MCF 10A (cell line): ENCODE results near the gene DOC2B. TPM values are rescaled to one million over a fixed set of nuclear protein-coding genes. Genes with fewer than 3 reads are reported as not detected.
"Not testable (repeated sequence)": the region's sequence is repeated elsewhere in the genome, so short reads cannot be mapped to it uniquely, and the experiment has no call there.

Source experiments
- BruUV-seq: library from RNA; stranded (reverse); fragments of 400-500 nt; replicated peaks from 2 replicates; lab custom pipeline; 2021; lab: Mats Ljungman, UMichigan
- CTCF ChIA-PET: fragments of 300-600 bp; sonication (Branson Sonifier 250); formaldehyde crosslinking; extraction: SDS; loops from one replicate; lab custom pipeline; 2021; ENCODE audit warnings: antibody characterized with exemption, inconsistent platforms; lab: Yijun Ruan, JAX
- POLR2A ChIA-PET: fragments of 300-600, 350-650 bp; sonication (Branson Sonifier 250); formaldehyde crosslinking; extraction: SDS; loops from one replicate; lab custom pipeline; 2020; ENCODE audit warnings: antibody characterized with exemption, inconsistent platforms; lab: Yijun Ruan, JAX
- DNase-seq: peaks from one replicate; pipeline ENCODE4 v3.0.0-alpha.2; 2018; ENCODE audit not compliant: unreplicated experiment
- H3K27ac Mint-ChIP-seq: one replicate; pipeline ENCODE4 v1.8.0; 2022; ENCODE audit warnings: mild to moderate bottlenecking, low read depth, mixed read lengths; ENCODE audit not compliant: unreplicated experiment
- H3K27me3 Mint-ChIP-seq: one replicate; pipeline ENCODE4 v1.8.0; 2022; ENCODE audit warnings: mixed read lengths; ENCODE audit not compliant: insufficient read depth, unreplicated experiment
- H3K36me3 Mint-ChIP-seq: one replicate; pipeline ENCODE4 v1.8.0; 2022; ENCODE audit warnings: mild to moderate bottlenecking, moderate library complexity, mixed read lengths; ENCODE audit not compliant: insufficient read depth, unreplicated experiment
- H3K4me1 Mint-ChIP-seq: one replicate; pipeline ENCODE4 v1.8.0; 2022; ENCODE audit warnings: mixed read lengths; ENCODE audit not compliant: insufficient read depth, unreplicated experiment
- H3K4me3 Mint-ChIP-seq: one replicate; pipeline ENCODE4 v1.8.0; 2022; ENCODE audit warnings: mild to moderate bottlenecking, moderate library complexity, mixed read lengths; ENCODE audit not compliant: unreplicated experiment
- H3K9me3 Mint-ChIP-seq: one replicate; pipeline ENCODE4 v1.8.0; 2022; ENCODE audit warnings: mixed read lengths; ENCODE audit not compliant: unreplicated experiment
- CTCF ChIP-seq: fragments of 200-600 bp; IDR thresholded peaks from one replicate; pipeline ENCODE4 v1.8.0; 2022; ENCODE audit warnings: antibody characterized with exemption, mild to moderate bottlenecking; ENCODE audit not compliant: unreplicated experiment
- intact Hi-C: fragments of 100-400 bp; cut with micrococcal nuclease; formaldehyde crosslinking; loops from 2 replicates; pipeline ENCODE4 v1.14.1; 2022
- total RNA-seq: library from RNA; stranded (reverse); gene quantifications from 2 replicates; pipeline ENCODE4 v1.2.3, GENCODE V29; 2022

DOC2B gene
- total RNA-seq, 1 experiment from 2014 or later: not detected

GRCh38 chr17:207775-208174 lies 26.3 kb upstream of the DOC2B start:
- POLR2A ChIA-PET: no interaction called here
- Mint-ChIP-seq H3K4me3 (no peak overlapping the region), H3K27me3 (peaks cover 19% of the 10 kb centered on the region), H3K4me1 (peaks cover 4% of the 10 kb centered on the region), H3K9me3 (peaks cover 15% of the 10 kb centered on the region), H3K27ac (no peak overlapping the region), H3K36me3 (no peaks in the 10 kb centered on the region)
- intact Hi-C loops: no loop called here
- no TSS peak for BruUV-seq
- DNase-seq: no peak
- TF ChIP-seq CTCF: no peak
- CTCF ChIA-PET: no interaction called here

- Mint-ChIP-seq H3K4me3 (no peak overlapping the region), H3K4me1 (peaks cover 4% of the 10 kb centered on the region), H3K27ac (no peak overlapping the region), H3K27me3 (peaks cover 19% of the 10 kb centered on the region), H3K9me3 (peaks cover 15% of the 10 kb centered on the region), H3K36me3 (no peaks in the 10 kb centered on the region)
- ChIA-PET POLR2A (no interaction called here), CTCF (no interaction called here)
- no peak for DNase-seq
- intact Hi-C loops: no loop called here
- BruUV-seq: no TSS peak
- no peak for TF ChIP-seq CTCF
Measured at GRCh38 chr17:206941-207560, 25.6 kb upstream of the DOC2B start.

GRCh38 chr17:206484-206883 lies 25.0 kb upstream of the DOC2B start:
- CTCF ChIA-PET: interaction anchor here (0.7 kb wide), 1 partner anchor 11 kb away, joined by 4 read pairs; no protein-coding TSS in a partner anchor
- not testable (repeated sequence) for BruUV-seq

GRCh38 chr17:205817-206216 lies 24.4 kb upstream of the DOC2B start:
- no peak for TF ChIP-seq CTCF
- ChIA-PET POLR2A (no interaction called here), CTCF (interaction anchor here (0.6 to 0.7 kb wide), 2 partner anchors 10 to 181 kb away, joined by 3 to 4 read pairs; no protein-coding TSS in a partner anchor)
- peaks cover 7% of the 10 kb centered on the region for H3K27me3 Mint-ChIP-seq
- intact Hi-C loops: no loop called here
- peaks cover 4% of the 10 kb centered on the region for H3K4me1 Mint-ChIP-seq
- H3K9me3 Mint-ChIP-seq: peaks cover 15% of the 10 kb centered on the region
- H3K4me3 Mint-ChIP-seq: no peak overlapping the region
- DNase-seq: no peak
- no peaks in the 10 kb centered on the region for H3K36me3 Mint-ChIP-seq
- BruUV-seq: no TSS peak
- no peak overlapping the region for H3K27ac Mint-ChIP-seq

More at GRCh38 chr17:206484-206883, 25.0 kb upstream of the DOC2B start:
- peaks cover 13% of the 10 kb centered on the region for H3K27me3 Mint-ChIP-seq
- H3K9me3 Mint-ChIP-seq: peaks cover 15% of the 10 kb centered on the region
- intact Hi-C loops, H3K27ac Mint-ChIP-seq, H3K4me3 Mint-ChIP-seq, H3K4me1 Mint-ChIP-seq, POLR2A ChIA-PET, DNase-seq, H3K36me3 Mint-ChIP-seq: not testable (repeated sequence)
